Frontal cortex (tissue), 4 donors: ENCODE measurements around the gene MARCHF9. TPM values are rescaled to one million over a fixed set of nuclear protein-coding genes. Genes with fewer than 3 reads are reported as not detected.
"Not testable (repeated sequence)": the region's sequence is repeated elsewhere in the genome, so short reads cannot be mapped to it uniquely, and the experiment has no call there.

ENCODE experiments used
- DNase-seq, 2 donors: peaks; one replicate each; pipeline ENCODE4 v3.0.0; 2012; ENCODE audit warnings: low spot score in 2 of 2
- FAIRE-seq: peaks from 2 replicates; lab custom pipeline; 2012; peaks lifted over from hg19 to GRCh38; lab: Jason Lieb, UNC
- total RNA-seq: library from RNA; depleted of rRNA; stranded (reverse); fragments of >200 nt; gene quantifications from one replicate; pipeline ENCODE4 v1.2.3, GENCODE V29; 2014
- donor health status: control.
- donor health status: control.
- donor health status: control.

The MARCHF9 gene
- total RNA-seq = 17.5 TPM

- FAIRE-seq = no peak
Measured at GRCh38 chr12:57754411-57755193, at the start of gene MARCHF9. Gene MARCHF9, plus strand, starts transcription at chr12:57755103. Its CDS starts 426 bp downstream, at chr12:57755529.

GRCh38 chr12:57707250-57707649 is 47.7 kb upstream of the MARCHF9 start:
- FAIRE-seq = no peak

More at GRCh38 chr12:57754411-57755193, at the start of gene MARCHF9:
- peak; percentile 74 to 80 for DNase-seq

GRCh38 chr12:57708296-57708695 is 46.6 kb upstream of the MARCHF9 start:
- no peak for DNase-seq
- no peak for FAIRE-seq

More at GRCh38 chr12:57707250-57707649, 47.7 kb upstream of the MARCHF9 start:
- DNase-seq = no peak

- FAIRE-seq = no peak
- peak in 1 of 2 donors; percentile 27 for DNase-seq
Measured at GRCh38 chr12:57712701-57713100, 42.2 kb upstream of the MARCHF9 start.

GRCh38 chr12:57713209-57713608 is 41.7 kb upstream of the MARCHF9 start:
- no peak for DNase-seq
- no peak for FAIRE-seq

- not testable (repeated sequence) for DNase-seq, FAIRE-seq
Measured at GRCh38 chr12:57715036-57715748, 39.7 kb upstream of the MARCHF9 start.

- no peak for FAIRE-seq
Measured at GRCh38 chr12:57715786-57716185, 39.1 kb upstream of the MARCHF9 start.

GRCh38 chr12:57716305-57716704 is 38.6 kb upstream of the MARCHF9 start:
- FAIRE-seq = no peak
- DNase-seq = no peak

More at GRCh38 chr12:57715786-57716185, 39.1 kb upstream of the MARCHF9 start:
- no peak for DNase-seq

- no peak for FAIRE-seq
- no peak for DNase-seq
Measured at GRCh38 chr12:57717131-57717530, 37.8 kb upstream of the MARCHF9 start.

GRCh38 chr12:57717846-57718640 is 36.9 kb upstream of the MARCHF9 start:
- FAIRE-seq = no peak
- no peak for DNase-seq

GRCh38 chr12:57718641-57719528 is 36.0 kb upstream of the MARCHF9 start:
- FAIRE-seq = no peak

GRCh38 chr12:57719777-57720605 is 34.9 kb upstream of the MARCHF9 start:
- FAIRE-seq = no peak
- no peak for DNase-seq

More at GRCh38 chr12:57718641-57719528, 36.0 kb upstream of the MARCHF9 start:
- no peak for DNase-seq

GRCh38 chr12:57720606-57721595 is 34.0 kb upstream of the MARCHF9 start:
- DNase-seq (no peak), FAIRE-seq (no peak)

- FAIRE-seq = not testable (repeated sequence)
Measured at GRCh38 chr12:57721846-57722608, 32.9 kb upstream of the MARCHF9 start.

GRCh38 chr12:57722716-57723629 is 31.9 kb upstream of the MARCHF9 start:
- DNase-seq = peak in 1 of 2 donors; percentile 11

More at GRCh38 chr12:57721846-57722608, 32.9 kb upstream of the MARCHF9 start:
- DNase-seq = peak in 1 of 2 donors; percentile 6

More at GRCh38 chr12:57722716-57723629, 31.9 kb upstream of the MARCHF9 start:
- no peak for FAIRE-seq
